Peyer's patch (tissue), 4 donors: ENCODE results near the gene NEDD4L. TPM values are rescaled to one million over a fixed set of nuclear protein-coding genes. Genes with fewer than 3 reads are reported as not detected.

Experiments used
- DNase-seq, 3 donors: peaks; one replicate each; pipeline ENCODE4 v3.0.0-alpha.2; 2017 to 2019
- H3K27ac ChIP-seq, 4 donors: fragments of 200-600 bp; sonication (generic); one replicate each; pipeline ENCODE4 v1.5.1; 2016 to 2019
- H3K27me3 ChIP-seq, 2 donors: fragments of 200-600 bp; sonication (generic); one replicate each; pipeline ENCODE4 v1.5.1; 2019
- H3K36me3 ChIP-seq, 3 donors: fragments of 200-600 bp; sonication (generic); one replicate each; pipeline ENCODE4 v1.5.1; 2016 to 2019
- H3K4me1 ChIP-seq, 4 donors: fragments of 200-600 bp; sonication (generic); one replicate each; pipeline ENCODE4 v1.5.1; 2016 to 2019
- H3K4me3 ChIP-seq, 4 donors: fragments of 200-600 bp; sonication (generic); 1 replicate in 3 of 4; 2 replicates in 1 of 4; pipeline ENCODE4 v1.5.1; 2016 to 2019; ENCODE audit warnings: mild to moderate bottlenecking in 1 of 4
- H3K9me3 ChIP-seq, 4 donors: fragments of 200-600 bp; sonication (generic); one replicate each; pipeline ENCODE4 v1.5.1; 2016 to 2019; ENCODE audit warnings: mild to moderate bottlenecking in 1 of 4
- POLR2A ChIP-seq, 2 donors: fragments of 450-650 bp; IDR thresholded peaks; one replicate each; pipeline ENCODE4 v1.5.1; 2017; ENCODE audit warnings: antibody characterized with exemption in 2 of 2, mild to moderate bottlenecking in 2 of 2, moderate library complexity in 2 of 2
- total RNA-seq, 4 donors: library from RNA; depleted of rRNA; stranded (reverse); fragments of >200 nt; gene quantifications; one replicate each; pipeline ENCODE4 v1.1.0, GENCODE V29; 2016
- TF ChIP-seq, protein P1 (sequence below), 6 experiments: fragments of 450-650 bp in 4 of 6; fragments of 200-600 bp in 2 of 6; sonication (generic) in 1 of 6; IDR thresholded peaks; one replicate each; pipeline ENCODE4 v1.5.1; 2017 to 2019; ENCODE audit warnings: antibody characterized with exemption in 6 of 6, mild to moderate bottlenecking in 3 of 6, moderate library complexity in 1 of 6

NEDD4L gene
- total RNA-seq, 4 donors from 2014 or later = 213 to 312 (median 277) TPM

DNA sequence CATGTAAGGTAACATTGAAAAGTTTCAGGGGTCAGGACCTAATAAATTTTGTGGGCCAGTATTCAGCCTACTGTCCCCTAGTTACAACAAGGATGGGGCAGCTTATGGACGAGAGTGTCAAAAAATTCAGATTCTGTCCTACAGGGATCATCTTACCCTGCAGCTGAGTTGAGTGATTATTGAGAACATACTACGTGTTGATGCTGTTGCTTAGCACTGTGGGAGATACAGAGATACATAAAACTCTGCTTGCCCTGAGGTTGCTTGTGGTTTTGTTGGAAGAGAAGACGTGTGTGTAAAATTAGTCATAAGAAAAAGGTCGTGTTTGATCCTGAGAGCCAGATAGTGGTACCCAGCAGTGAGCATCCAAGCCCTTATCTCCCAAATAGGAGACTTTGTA lies 253.2 kb downstream of the NEDD4L start:
- TF ChIP-seq, protein P1, sequence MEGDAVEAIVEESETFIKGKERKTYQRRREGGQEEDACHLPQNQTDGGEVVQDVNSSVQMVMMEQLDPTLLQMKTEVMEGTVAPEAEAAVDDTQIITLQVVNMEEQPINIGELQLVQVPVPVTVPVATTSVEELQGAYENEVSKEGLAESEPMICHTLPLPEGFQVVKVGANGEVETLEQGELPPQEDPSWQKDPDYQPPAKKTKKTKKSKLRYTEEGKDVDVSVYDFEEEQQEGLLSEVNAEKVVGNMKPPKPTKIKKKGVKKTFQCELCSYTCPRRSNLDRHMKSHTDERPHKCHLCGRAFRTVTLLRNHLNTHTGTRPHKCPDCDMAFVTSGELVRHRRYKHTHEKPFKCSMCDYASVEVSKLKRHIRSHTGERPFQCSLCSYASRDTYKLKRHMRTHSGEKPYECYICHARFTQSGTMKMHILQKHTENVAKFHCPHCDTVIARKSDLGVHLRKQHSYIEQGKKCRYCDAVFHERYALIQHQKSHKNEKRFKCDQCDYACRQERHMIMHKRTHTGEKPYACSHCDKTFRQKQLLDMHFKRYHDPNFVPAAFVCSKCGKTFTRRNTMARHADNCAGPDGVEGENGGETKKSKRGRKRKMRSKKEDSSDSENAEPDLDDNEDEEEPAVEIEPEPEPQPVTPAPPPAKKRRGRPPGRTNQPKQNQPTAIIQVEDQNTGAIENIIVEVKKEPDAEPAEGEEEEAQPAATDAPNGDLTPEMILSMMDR (IDR thresholded peaks at IDR 0.05) = no peak
- no peak for TF ChIP-seq POLR2A (IDR thresholded peaks at IDR 0.05)
- Histone ChIP-seq H3K27me3 (no peaks in the 10 kb centered on the region), H3K4me3 (no peak overlapping the region), H3K27ac (no peak overlapping the region), H3K4me1 (no peaks in the 10 kb centered on the region), H3K9me3 (no peaks in the 10 kb centered on the region), H3K36me3 (no peaks in the 10 kb centered on the region)
- DNase-seq = no peak

DNA sequence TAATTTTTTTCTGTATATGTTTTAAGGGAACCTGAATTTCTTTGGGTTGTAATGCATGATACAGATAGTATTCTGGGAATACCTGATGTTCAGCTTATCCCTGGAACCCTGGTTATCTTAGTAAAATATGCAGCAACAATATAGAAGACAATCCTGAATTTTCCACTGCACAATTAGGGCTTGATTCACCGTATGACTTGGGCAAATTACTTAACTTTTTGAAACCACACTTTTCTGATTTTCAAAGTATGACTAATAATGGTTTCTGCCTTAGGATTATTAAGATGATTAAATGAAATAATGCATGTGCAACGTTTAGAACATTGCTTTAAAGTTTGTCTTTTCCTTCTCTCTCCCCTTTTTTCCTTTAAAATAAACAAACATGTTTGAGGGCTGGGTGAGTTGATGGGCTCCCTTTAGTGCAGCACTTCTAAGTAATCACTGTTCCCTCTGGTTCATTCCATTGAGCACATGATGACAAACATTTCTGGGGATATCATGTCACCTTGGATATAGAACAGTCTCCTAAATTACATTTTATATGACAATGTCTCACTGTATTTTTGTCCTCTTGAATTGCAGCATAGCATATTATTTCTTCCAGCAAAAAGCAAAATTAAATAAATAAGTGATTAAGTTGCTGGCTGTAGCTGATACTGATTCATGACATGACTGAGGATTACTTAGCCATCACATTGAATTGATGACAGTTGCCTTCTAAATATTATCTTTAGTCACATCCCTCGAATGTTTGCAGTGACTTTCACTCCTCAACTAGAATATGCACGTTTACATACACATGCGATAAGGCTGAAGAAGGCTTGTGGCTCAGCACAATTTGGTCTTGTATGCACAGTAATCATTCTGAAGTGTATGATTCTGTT lies 254.5 kb downstream of the NEDD4L start:
- H3K36me3 ChIP-seq = no peaks in the 10 kb centered on the region
- H3K9me3 ChIP-seq = no peaks in the 10 kb centered on the region
- no peaks in the 10 kb centered on the region for H3K4me1 ChIP-seq
- no peak for TF ChIP-seq POLR2A (IDR thresholded peaks at IDR 0.05)
- TF ChIP-seq, protein P1 (IDR thresholded peaks at IDR 0.05) = no peak
- no peaks in the 10 kb centered on the region for H3K27me3 ChIP-seq
- H3K4me3 ChIP-seq = no peak overlapping the region
- no peak overlapping the region for H3K27ac ChIP-seq
- no peak for DNase-seq

DNA sequence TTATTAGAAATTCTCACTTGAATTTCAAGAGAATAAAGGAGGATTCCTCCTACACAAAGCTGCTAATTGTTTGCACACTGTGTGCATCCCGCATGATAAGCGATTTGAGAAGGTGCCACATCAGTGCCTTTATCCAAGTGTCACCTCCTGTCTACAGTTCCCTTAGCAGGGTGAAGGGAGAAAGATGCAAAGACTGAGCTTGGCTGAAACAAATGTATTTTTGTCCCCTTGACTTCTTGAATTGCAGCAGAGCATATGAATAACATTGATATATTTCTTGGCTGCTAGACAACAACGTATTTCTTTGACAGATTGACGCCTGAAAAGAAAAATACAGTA lies 255.1 kb downstream of the NEDD4L start:
- no peaks in the 10 kb centered on the region for H3K4me1 ChIP-seq

DNA sequence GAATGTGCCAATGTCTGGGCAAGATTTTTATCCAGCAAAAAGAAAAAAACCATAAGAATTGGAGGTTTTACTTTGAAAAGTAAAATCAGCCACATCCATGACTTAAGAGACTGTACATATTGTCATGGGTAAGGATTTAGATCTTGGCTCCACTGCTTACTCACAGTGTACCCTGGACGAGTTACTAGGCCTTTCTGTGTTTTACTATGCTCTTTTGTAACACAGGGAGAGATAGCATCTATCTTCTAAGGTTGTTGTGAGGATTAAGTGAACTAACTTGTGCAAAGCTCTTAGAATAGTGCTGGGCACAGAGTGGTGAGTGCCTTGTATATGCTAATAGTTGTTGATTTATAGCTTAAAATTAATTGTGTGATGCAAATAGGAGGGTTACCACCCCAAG lies 255.9 kb downstream of the NEDD4L start:
- no peak for DNase-seq
- Histone ChIP-seq H3K36me3 (no peaks in the 10 kb centered on the region), H3K4me3 (no peak overlapping the region), H3K27ac (no peak overlapping the region), H3K4me1 (no peaks in the 10 kb centered on the region), H3K9me3 (no peaks in the 10 kb centered on the region), H3K27me3 (no peaks in the 10 kb centered on the region)
- TF ChIP-seq, protein P1 (IDR thresholded peaks at IDR 0.05) = no peak
- no peak for TF ChIP-seq POLR2A (IDR thresholded peaks at IDR 0.05)

More for the DNA sequence above, 255.1 kb downstream of the NEDD4L start:
- no peak overlapping the region for H3K4me3 ChIP-seq
- no peak overlapping the region for H3K27ac ChIP-seq
- H3K27me3 ChIP-seq = no peaks in the 10 kb centered on the region
- no peaks in the 10 kb centered on the region for H3K9me3 ChIP-seq
- no peak for TF ChIP-seq POLR2A (IDR thresholded peaks at IDR 0.05)
- TF ChIP-seq, protein P1 (IDR thresholded peaks at IDR 0.05) = no peak
- H3K36me3 ChIP-seq = no peaks in the 10 kb centered on the region
- DNase-seq = no peak

DNA sequence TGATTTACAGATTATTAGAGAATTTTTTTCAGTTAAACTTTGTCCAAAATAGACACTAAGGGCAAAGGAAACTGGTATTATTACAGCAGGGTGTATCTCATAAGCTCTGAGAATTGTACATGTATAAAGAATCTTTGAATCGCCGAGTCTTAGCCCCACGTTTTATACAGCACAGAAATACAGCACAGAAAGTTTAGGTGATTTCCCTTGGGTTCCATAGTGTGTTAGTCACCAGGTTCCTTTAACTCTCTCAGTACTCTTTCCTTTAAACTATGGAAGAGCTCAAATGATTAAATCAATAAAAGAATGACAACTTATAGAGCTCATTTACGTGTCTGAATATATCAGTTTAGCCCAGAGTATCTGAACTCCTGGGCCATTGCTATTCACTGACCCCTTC lies 256.8 kb downstream of the NEDD4L start:
- Histone ChIP-seq H3K4me1 (no peaks in the 10 kb centered on the region), H3K27me3 (no peaks in the 10 kb centered on the region), H3K9me3 (no peaks in the 10 kb centered on the region), H3K36me3 (no peaks in the 10 kb centered on the region), H3K27ac (no peak overlapping the region), H3K4me3 (no peak overlapping the region)
- no peak for TF ChIP-seq POLR2A (IDR thresholded peaks at IDR 0.05)
- TF ChIP-seq, protein P1 (IDR thresholded peaks at IDR 0.05) = no peak
- no peak for DNase-seq
